Mammary epithelial cell (primary cell): Measurements from ENCODE around the gene BET1L.

Experiments used
- CTCF ChIP-seq, 2 donors: IDR thresholded peaks in 1 of 2; conservative IDR thresholded peaks in 1 of 2; 2 replicates each; pipeline ENCODE4 v1.5.1; 2011 to 2012; ENCODE audit warnings: inconsistent platforms in 2 of 2, low read length in 2 of 2, mild to moderate bottlenecking in 2 of 2, control low read depth in 1 of 2, low read depth in 1 of 2; ENCODE audit not compliant: insufficient read depth in 1 of 2; ENCODE audit errors: extremely low read depth in 1 of 2
- EZH2 ChIP-seq: IDR thresholded peaks from 2 replicates; pipeline ENCODE4 v1.6.1; 2012; ENCODE audit warnings: low read length, inconsistent platforms, borderline replicate concordance

GRCh38 chr11:235180-235579 is 28.0 kb upstream of the BET1L start:
- TF ChIP-seq CTCF (conservative IDR thresholded peaks at IDR 0.05 in 1 of 2, IDR thresholded peaks at IDR 0.05 in 1 of 2; ENCODE audit: extremely low read depth in 1 of 2, insufficient read depth in 1 of 2, low read depth in 1 of 2, low read length in 2 of 2) = no peak
- TF ChIP-seq EZH2 = no peak
